Adipocyte (in vitro differentiated cells): ENCODE data around the gene STX1B.

Source experiments
- DNase-seq: peaks from one replicate; pipeline ENCODE4 v3.0.0-alpha.2; 2015; ENCODE audit warnings: low read depth
- H3K27me3 ChIP-seq: replicated peaks from 2 replicates; pipeline ENCODE4 v1.7.0; 2013; ENCODE audit warnings: mild to moderate bottlenecking, low read length, moderate library complexity; ENCODE audit not compliant: control insufficient read depth, insufficient read depth
- H3K36me3 ChIP-seq: 2 replicates; pipeline ENCODE4 v1.7.0; 2013; ENCODE audit warnings: low read length, mild to moderate bottlenecking, moderate library complexity; ENCODE audit not compliant: control insufficient read depth, insufficient read depth, severe bottlenecking
- H3K4me1 ChIP-seq: 2 replicates; pipeline ENCODE4 v1.7.0; 2013; ENCODE audit warnings: mild to moderate bottlenecking, low read length, moderate library complexity; ENCODE audit not compliant: control insufficient read depth, insufficient read depth
- H3K4me3 ChIP-seq: 2 replicates; pipeline ENCODE4 v1.7.0; 2013; ENCODE audit warnings: mild to moderate bottlenecking, low read length, moderate library complexity
- H3K9ac ChIP-seq: 2 replicates; pipeline ENCODE4 v1.7.0; 2013; ENCODE audit warnings: mild to moderate bottlenecking, low read length, moderate library complexity
- H3K9me3 ChIP-seq: 2 replicates; pipeline ENCODE4 v1.7.0; 2013; ENCODE audit warnings: mild to moderate bottlenecking, low read length, moderate library complexity; ENCODE audit not compliant: control insufficient read depth

STX1B gene

DNA sequence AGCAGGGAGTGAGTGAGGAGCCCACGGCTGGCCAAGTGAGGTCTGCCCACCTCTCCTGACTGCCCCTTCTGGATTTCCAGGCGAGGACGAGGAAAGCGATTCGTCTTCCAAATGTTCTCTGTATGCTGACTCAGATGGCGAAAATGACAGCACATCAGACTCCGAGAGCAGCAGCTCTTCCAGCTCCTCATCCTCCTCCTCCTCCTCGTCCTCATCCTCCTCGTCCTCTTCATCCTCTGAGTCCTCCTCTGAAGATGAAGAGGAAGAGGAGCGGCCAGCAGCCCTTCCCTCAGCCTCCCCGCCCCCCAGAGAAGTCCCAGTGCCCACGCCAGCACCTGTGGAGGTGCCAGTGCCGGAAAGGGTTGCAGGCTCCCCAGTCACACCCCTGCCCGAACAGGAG, 39.1 kb downstream of the STX1B start:
- no peak for DNase-seq
- Histone ChIP-seq H3K27me3 (no peaks in the 10 kb centered on the region), H3K4me3 (no peak overlapping the region), H3K9me3 (no peaks in the 10 kb centered on the region), H3K9ac (no peak overlapping the region), H3K36me3 (peaks cover 84% of the 10 kb centered on the region), H3K4me1 (peaks cover 5% of the 10 kb centered on the region)

GRCh38 chr16:30969246-30969842, 41.1 kb downstream of the STX1B start:
- no peaks in the 10 kb centered on the region for H3K9me3 ChIP-seq
- DNase-seq, result no peak
- H3K4me3 ChIP-seq, result no peak overlapping the region
- H3K27me3 ChIP-seq, result no peaks in the 10 kb centered on the region
- no peak overlapping the region for H3K9ac ChIP-seq
- peaks cover 85% of the 10 kb centered on the region for H3K36me3 ChIP-seq
- peaks cover 5% of the 10 kb centered on the region for H3K4me1 ChIP-seq

DNA sequence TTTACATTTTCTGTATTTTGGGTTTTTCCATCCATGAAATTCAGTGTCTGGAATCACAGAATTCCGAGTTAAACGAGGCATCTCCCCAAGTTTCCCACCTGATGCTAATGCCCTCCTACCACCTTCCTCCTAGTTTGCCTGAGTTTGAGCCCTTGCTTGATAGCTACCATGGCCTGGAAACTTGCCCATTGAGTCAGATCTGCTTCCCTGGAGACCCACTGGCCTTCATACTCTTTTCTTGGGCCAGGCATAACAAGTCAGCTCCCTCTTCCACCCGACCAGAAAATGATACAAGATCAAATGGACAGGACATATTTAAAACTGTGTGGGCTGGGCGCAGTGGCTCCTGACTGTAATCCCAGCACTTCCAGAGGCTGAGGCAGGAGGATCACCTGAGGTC, 42.6 kb downstream of the STX1B start:
- H3K4me3 ChIP-seq, result no peak overlapping the region
- peaks cover 85% of the 10 kb centered on the region for H3K36me3 ChIP-seq
- DNase-seq, result no peak
- peaks cover 5% of the 10 kb centered on the region for H3K4me1 ChIP-seq
- H3K9me3 ChIP-seq, result no peaks in the 10 kb centered on the region
- no peaks in the 10 kb centered on the region for H3K27me3 ChIP-seq
- H3K9ac ChIP-seq, result no peak overlapping the region

GRCh38 chr16:30966033-30966619, 44.3 kb downstream of the STX1B start:
- H3K9ac ChIP-seq, result no peak overlapping the region

DNA sequence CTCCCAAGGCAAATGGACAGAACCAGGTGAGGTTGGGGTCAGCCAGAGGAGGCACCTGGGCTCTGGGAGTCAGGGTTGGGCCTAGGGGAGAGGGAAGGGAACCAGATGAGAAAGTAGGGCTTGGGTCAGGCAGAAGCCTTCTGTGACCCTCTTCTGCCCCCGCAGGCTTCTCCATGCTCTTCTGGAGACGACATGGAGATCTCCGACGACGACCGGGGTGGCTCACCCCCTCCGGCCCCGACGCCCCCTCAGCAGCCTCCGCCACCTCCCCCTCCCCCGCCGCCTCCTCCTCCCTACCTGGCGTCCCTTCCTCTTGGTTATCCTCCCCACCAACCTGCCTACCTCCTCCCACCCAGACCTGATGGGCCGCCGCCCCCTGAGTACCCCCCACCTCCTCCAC, 45.0 kb downstream of the STX1B start:
- H3K4me3 ChIP-seq, result no peak overlapping the region
- no peaks in the 10 kb centered on the region for H3K9me3 ChIP-seq
- H3K36me3 ChIP-seq, result peaks cover 83% of the 10 kb centered on the region
- peaks cover 5% of the 10 kb centered on the region for H3K4me1 ChIP-seq
- no peak overlapping the region for H3K9ac ChIP-seq
- H3K27me3 ChIP-seq, result no peaks in the 10 kb centered on the region
- DNase-seq, result no peak

More at GRCh38 chr16:30966033-30966619, 44.3 kb downstream of the STX1B start:
- DNase-seq, result no peak
- H3K4me1 ChIP-seq, result peaks cover 5% of the 10 kb centered on the region
- H3K4me3 ChIP-seq, result no peak overlapping the region
- no peaks in the 10 kb centered on the region for H3K27me3 ChIP-seq
- peaks cover 84% of the 10 kb centered on the region for H3K36me3 ChIP-seq
- no peaks in the 10 kb centered on the region for H3K9me3 ChIP-seq

- Histone ChIP-seq H3K27me3 (no peaks in the 10 kb centered on the region), H3K36me3 (peaks cover 86% of the 10 kb centered on the region), H3K9ac (no peak overlapping the region), H3K9me3 (no peaks in the 10 kb centered on the region), H3K4me3 (no peak overlapping the region), H3K4me1 (peaks cover 10% of the 10 kb centered on the region)
- no peak for DNase-seq
These were observed 45.7 kb downstream of the STX1B start for GRCh38 chr16:30964574-30965226.

- Histone ChIP-seq H3K4me3 (no peak overlapping the region), H3K9me3 (no peaks in the 10 kb centered on the region), H3K36me3 (peaks cover 86% of the 10 kb centered on the region), H3K9ac (no peak overlapping the region), H3K4me1 (peaks cover 16% of the 10 kb centered on the region), H3K27me3 (no peaks in the 10 kb centered on the region)
- DNase-seq, result no peak
These were observed 46.4 kb downstream of the STX1B start for GRCh38 chr16:30963925-30964511.

DNA sequence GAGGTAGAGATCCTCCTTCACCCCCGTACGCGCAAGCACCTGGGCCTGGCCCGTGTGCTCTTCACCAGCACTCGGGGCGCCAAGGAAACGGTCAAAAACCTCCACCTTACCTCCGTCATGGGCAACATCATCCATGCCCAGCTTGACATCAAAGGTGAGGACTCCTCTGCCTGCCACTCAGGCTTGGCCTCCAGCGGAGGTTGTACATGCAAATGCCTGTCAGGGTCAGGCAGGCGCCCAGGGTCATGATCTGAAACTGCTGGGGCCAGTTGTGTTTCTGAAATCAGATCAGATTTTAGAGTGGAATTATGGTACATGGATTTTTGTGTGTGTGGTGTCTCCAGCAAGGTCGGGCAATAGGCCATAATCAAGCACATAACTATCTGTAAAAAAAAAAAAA, 49.1 kb downstream of the STX1B start:
- H3K27me3 ChIP-seq, result no peaks in the 10 kb centered on the region
- no peaks in the 10 kb centered on the region for H3K9me3 ChIP-seq
- H3K4me3 ChIP-seq, result no peak overlapping the region
- peaks cover 69% of the 10 kb centered on the region for H3K36me3 ChIP-seq
- no peak for DNase-seq
- H3K4me1 ChIP-seq, result peaks cover 21% of the 10 kb centered on the region
- H3K9ac ChIP-seq, result no peak overlapping the region

- H3K9ac ChIP-seq, result peak overlapping the region; percentile 98
- DNase-seq, result peak; percentile 81
These were observed 52.0 kb downstream of the STX1B start for GRCh38 chr16:30958175-30959079.

GRCh38 chr16:30957456-30958174, 52.8 kb downstream of the STX1B start, which contains the start of gene SETD1A:
SETD1A (plus strand) TSS chr16:30957754; CDS start chr16:30958732, 978 bp downstream.
- peaks cover 35% of the 10 kb centered on the region for H3K4me1 ChIP-seq

More at GRCh38 chr16:30958175-30959079, 52.0 kb downstream of the STX1B start:
- Histone ChIP-seq H3K4me3 (peak overlapping the region; percentile 89), H3K4me1 (peaks cover 29% of the 10 kb centered on the region), H3K9me3 (no peaks in the 10 kb centered on the region), H3K36me3 (peaks cover 41% of the 10 kb centered on the region), H3K27me3 (no peaks in the 10 kb centered on the region)

More at GRCh38 chr16:30957456-30958174, 52.8 kb downstream of the STX1B start, which contains the start of gene SETD1A:
- H3K9me3 ChIP-seq, result no peaks in the 10 kb centered on the region
- H3K36me3 ChIP-seq, result peaks cover 33% of the 10 kb centered on the region
- no peaks in the 10 kb centered on the region for H3K27me3 ChIP-seq
- H3K4me3 ChIP-seq, result peak within 1 kb of the TSS; percentile 89
- DNase-seq, result peak; percentile 99
- H3K9ac ChIP-seq, result peak within 1 kb of the TSS; percentile 98
